ENCODE results near the gene BIRC7. TPM values are rescaled to one million over a fixed set of nuclear protein-coding genes. Genes with fewer than 3 reads are reported as not detected.

The BIRC7 gene
- total RNA-seq, 1 donor from 2014 or later = not detected

DNA sequence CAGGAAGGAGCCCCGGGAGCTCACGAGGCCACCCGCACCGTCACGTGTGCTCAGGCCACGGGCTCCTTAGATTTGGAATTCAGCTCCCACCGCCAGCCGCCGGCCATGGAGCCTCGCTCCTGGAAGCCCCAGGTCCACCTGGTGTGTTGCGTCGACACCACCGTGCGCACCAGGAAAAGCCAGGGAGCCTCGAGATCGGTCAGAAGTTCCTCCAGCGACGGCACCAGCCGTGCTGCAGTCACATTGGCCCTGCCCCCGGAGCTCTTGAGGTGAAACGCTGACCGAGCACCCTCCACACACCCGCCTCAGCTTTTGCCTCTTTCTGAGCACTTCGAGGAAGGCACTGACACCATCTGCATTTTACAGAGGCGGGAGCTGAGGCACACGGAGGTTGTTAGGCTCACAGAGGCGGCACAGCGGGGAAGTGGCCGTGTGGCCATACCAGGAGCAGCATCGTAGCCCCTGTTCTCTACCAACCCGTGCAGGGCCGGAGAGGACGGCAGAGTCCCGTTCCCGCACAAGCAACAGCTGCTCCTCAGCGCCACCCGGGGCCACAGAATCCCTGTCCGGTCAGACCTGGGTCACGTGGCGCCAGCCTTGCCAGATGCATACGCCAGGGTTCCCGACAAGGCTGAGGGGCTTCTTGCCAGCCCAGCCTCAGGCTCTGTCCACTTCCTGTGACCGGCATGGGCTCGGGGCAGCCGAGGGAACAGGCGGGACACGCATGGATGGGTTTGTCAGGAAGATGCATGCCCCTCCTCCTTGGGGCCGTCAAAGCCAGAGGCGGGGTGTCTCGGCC, 11.0 kb downstream of the BIRC7 start:
- no peak for DNase-seq (ENCODE audit: low read depth)

DNA sequence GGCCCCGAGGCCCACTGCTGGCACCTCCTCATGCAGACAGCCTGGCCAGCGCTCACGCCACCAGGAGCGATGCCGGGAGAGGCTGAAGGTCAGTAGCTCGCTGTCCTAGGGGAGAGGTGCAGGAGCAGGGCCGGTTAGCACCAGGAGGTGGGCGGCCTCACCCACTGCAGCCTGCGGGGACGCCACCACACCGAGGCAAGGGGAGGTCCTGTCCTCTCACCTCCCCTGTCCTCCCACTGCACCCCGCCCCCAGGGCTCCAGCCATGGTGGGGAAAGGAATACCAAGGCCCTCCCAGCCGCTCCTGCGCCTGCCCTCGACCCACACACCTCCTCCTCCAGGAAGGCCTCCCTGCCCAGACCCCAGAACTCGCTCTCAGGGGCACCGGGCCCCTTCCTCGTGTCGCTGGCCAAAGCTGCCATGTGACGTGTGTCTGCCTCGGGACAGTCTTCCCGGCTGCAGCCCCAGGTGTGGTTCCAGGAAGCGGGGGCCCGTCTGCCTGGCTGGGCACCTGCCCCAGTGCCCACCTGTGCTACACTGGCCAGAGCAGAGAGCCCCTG, 12.0 kb downstream of the BIRC7 start:
- no peak for DNase-seq (ENCODE audit: low read depth)

DNA sequence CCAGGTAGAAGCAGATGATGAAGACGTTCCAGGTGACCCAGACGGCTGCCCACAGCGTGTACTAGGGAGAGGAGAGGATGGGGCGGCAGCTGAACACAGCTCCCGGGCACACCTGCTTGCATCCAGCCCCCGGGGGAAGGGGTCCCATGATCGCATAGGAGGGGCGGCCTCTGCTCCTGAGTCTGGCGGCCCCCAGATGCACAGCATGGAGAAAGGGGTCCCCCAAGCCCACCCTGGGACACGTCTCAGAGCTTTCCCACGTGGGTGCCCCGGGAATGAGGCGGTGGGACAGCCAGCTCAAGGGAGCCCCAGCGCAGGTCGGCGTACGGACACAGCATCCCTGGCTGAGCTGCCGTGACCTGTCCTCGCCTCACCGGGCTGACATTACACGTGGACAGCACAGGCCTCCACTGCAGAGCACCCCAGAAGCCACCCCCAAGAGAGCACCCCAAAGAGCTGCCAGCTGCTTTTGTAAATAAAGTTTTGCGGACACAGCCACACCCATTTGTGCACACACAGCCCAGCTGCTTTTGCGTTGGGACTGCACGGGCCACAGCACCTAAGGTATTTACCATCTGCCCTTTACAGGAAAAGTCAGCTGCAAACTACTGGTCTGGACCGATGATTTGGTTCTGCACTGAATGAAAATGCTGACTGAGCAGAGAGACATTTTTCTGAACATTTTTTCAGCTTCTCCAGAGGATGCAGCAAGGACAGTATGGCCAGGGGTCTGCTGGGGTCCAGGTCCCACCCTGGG, 13.3 kb downstream of the BIRC7 start:
- DNase-seq (ENCODE audit: low read depth) = no peak

DNA sequence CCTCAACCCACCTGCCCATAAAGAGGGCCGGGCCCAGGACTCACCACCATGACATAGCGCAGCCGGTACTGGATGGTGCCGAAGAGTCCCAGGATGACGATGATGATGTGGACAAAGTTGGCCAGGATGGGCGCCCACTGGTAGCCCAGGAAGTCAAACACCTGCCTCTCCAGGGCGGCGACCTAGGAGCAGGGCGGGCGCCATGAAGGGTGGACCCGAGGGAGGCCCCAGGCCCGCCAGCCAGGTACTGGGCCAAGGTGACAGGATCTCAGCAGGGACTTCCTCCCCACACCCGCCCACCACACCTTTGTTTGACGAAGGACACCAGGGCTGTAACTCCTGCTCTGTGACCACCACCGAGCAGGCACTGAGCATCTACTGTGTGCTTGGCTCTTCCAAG, 14.2 kb downstream of the BIRC7 start:
- DNase-seq (ENCODE audit: low read depth) = no peak

DNA sequence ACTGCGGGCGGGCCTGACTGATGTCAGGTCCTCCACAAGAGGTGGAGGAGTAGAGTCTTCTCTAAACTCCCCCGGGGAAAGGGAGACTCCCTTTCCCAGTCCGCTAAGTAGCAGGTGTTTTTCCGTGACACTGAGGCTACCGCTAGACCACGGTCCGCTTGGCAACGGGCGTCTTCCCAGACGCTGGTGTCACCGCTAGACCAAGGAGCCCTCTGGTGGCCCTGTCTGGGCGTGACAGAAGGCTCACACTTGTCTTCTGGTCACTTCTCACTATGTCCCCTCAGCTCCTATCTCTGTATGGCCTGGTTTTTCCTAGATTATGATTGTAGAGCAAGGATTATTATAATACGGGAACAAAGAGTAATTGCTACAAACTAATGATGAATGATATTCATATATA, 15.6 kb downstream of the BIRC7 start:
- DNase-seq (ENCODE audit: low read depth) = peak; percentile 63

DNA sequence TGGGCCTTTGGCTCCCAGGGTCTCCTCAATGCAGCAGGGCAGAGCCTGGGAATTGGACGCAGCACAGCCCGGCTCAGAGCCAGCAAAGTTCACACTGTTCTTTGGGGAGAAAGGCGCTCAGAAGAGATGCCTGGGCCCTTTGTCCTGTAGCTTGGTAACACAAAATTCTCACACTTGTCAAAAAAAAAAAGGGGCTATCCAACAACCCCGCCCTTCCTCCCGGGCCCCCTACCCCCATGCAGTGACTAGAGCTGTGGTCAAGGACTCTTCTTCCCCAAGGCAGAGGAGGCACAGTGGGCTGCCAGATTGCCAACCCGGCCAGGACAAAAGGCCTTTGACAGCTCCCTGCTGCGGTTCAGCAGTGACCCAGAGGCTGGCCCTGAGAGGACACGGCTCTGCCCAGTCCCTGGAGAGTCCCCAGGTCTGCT, 16.6 kb downstream of the BIRC7 start:
- DNase-seq (ENCODE audit: low read depth) = peak; percentile 36

DNA sequence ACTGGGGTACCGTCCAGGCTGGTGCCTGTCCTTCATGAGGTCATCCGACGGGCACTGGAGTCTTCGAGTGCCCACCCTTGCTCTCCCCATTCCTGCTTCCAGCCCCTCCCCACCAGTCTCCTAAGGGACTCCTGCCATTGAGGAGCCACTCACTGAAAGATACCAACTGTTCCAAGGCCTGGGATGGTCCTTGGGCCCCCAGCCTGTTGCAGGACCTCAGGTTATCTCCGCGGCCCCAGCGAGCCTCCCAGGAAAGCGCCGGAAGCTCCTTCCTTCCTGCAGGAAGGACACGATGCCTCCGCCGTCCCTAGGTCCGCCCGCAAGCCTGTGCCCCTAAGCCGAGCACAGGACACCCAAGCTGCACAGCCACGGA, 17.3 kb downstream of the BIRC7 start:
- DNase-seq (ENCODE audit: low read depth) = no peak

DNA sequence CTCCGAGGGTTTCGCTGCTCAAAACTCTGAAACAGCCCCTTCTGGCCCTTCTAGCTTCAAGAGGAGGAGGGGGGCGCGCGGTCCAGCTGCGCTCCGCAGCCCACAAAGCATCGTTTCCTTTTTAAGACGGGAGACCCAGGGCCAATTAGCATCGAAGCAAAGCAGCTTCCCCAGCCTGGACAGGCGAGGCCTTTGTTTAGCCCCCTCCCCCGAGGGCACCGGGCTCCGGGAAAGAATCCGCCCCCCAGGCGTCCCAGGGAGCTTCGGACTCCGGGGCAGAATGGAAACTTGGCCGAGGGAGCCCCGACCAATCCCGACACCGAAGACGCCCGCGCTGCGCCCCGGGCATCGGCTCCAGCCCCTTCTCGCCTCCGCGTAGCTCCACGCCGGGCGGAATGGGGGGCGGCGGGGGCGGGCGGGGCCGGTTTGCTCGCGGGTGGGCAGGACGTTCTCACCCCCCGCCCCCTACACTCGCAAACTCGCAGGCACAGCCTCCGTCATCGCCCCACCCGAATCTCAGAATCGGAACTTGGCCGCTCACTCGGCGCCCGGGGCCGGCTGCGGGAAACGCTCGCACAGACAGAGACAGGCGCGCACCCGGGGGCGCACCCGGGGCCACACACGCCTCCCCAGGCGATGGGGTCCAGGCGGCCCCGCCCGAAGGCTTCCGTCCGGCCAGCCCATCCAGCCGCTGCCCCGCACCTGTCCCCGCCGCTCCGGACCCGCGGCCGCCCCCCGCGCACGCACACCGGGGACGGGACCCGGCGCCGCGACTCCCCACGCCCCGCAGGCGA, 17.9 kb downstream of the BIRC7 start:
- DNase-seq (ENCODE audit: low read depth) = no peak

DNA sequence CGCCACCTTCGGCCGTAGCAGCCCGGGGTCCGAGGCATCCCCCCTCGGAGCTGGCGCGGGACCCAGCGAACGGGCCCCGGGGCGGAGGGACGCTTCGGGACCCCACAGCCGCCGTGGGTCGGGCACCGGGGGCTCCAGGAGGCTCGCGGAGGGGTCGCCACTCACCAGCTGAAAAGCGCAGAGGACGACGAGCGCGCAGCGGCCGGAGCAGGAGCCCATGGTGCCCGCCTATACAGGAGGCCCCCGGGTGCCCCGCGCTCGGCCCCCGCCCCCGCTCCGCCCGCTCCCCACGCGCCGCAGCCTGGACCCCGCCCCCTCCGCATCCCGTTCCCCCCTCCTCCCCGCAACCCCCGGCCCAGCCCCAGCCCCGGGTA, 18.5 kb downstream of the BIRC7 start, which contains the start of gene NKAIN4:
TSS of gene NKAIN4 (minus strand) at position 232 of the 374 bp plus-strand sequence. CDS start at position 219, 13 bp downstream.
- no peak for DNase-seq (ENCODE audit: low read depth)

DNA sequence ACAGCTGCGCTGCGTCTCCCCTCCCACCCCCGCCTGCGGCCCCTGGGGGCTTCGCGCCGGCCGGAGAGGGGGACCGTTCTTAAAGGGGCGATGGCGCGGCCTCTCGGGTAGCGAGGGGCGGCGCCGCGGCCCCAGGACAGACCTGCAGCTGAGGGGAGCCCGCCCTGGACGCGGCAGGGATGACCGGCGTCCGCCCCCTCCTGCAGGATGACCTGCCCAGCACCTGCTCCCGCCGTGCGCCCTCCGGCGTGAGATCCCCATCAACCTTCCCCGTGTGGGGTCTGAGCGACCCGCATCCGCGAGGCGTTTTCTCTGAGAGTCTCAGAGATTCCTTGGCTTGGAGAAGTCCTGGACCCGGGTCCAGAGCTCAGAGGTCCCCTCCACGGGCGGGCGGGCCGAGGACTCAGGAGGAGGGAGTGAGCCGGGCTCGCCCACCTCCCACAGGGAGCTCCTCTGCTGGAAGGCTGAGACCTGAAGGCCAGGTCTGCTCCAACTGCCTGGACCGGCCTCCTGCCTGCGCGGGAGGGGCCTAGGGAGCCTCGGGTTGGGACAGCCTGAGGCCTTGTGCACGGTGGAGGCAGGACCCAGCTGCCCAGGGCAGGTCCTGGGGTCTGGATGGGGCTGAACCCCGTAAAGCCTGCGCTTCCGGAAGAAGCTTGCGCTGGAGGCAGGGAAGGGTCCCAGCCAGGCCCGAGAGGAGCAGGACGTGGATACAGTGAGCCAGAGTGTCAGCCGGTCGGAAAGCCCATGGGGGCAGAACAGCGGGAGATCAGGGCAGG, 19.1 kb downstream of the BIRC7 start:
- no peak for DNase-seq (ENCODE audit: low read depth)

DNA sequence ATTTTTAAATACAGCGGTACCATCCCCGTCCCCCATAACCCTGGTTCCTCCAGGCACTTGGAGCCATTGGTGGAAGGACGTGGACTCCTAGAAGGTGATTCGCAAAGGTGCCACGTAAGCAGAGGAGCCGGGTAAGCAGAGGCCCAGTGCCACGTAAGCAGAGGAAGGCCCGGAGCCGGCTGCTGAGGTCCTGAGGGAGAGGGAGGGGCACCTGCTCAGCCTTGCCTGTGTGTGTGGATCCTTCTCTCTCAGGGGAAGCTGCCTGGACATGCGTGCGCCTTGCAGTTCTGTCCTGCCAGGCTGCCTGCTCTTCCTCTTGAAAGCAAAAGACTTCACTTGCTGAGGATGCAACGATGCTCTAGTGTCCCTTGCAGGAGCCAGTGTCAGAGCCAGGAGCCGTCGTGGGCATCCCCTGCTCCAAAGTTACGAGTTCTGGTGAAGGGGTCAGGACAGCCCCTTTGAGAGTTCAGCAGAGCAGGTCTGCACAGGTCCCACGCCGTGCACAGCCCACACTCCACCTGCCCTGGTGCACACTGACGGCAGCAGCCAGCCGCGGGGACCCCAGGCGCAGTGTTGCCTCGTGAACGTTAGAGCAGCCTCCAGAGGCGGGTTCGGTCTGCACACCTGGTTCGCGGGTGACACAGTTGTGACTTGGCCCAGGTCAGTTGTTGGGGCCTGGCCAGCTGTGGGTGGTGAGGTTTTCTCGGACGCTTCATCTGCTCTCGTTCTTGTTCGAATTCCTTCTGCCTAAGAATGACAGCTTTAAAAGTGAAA, 20.4 kb downstream of the BIRC7 start:
- no peak for DNase-seq (ENCODE audit: low read depth)

DNA sequence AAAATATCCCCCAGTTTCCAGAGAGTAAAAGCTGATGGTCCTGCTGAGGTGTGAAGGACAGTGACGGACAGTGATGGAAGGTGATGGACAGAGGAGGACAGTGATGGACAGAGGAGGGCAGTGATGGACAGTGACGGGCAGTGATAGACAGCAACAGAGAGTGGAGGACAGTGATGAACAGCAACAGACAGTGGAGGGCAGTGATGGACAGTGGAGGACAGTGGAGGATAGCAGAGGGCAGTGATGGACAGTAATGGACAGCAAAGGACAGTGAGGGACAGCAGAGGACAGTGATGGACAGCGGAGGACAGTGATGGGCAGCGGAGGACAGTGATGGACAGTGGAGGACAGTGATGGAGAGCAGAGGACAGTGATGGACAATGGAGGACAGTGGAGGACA, 21.2 kb downstream of the BIRC7 start:
- DNase-seq (ENCODE audit: low read depth) = no peak

DNA sequence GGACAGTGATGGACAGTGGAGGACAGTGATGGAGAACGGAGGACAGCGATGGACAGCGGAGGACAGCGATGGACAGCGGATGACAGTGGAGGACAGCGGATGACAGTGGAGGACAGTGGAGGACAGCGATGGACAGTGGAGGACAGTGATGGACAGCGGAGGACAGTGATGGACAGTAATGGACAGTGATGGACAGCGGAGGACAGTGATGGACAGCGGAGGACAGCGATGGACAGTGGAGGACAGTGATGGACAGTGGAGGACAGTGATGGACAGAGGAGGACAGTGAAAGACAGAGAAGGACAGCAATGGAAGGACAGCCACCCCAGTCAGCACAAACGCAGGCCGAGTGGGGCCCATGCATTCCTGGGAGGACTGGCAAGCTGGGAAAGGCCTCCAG, 21.9 kb downstream of the BIRC7 start:
- DNase-seq (ENCODE audit: low read depth) = no peak

DNA sequence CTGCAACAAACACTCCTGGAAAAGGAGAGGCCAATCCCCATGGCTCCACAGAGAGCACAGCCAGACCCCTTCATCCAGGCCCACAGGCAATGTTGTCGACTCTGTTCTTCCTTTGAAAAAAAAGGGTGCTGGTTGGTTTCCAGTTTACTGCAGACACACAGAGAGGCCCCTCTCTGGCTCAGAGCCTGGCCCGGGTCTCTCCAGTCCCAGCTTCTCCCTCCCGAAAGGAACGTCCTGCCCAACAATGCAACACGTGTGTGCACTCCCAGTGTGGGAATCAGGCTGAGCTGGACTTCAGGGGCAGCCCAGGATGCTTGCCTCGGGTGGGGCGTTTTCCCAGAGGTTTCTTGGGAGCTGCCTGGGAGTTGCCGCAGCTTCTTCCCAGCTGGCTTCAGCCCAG, 23.1 kb downstream of the BIRC7 start:
- no peak for DNase-seq (ENCODE audit: low read depth)

DNA sequence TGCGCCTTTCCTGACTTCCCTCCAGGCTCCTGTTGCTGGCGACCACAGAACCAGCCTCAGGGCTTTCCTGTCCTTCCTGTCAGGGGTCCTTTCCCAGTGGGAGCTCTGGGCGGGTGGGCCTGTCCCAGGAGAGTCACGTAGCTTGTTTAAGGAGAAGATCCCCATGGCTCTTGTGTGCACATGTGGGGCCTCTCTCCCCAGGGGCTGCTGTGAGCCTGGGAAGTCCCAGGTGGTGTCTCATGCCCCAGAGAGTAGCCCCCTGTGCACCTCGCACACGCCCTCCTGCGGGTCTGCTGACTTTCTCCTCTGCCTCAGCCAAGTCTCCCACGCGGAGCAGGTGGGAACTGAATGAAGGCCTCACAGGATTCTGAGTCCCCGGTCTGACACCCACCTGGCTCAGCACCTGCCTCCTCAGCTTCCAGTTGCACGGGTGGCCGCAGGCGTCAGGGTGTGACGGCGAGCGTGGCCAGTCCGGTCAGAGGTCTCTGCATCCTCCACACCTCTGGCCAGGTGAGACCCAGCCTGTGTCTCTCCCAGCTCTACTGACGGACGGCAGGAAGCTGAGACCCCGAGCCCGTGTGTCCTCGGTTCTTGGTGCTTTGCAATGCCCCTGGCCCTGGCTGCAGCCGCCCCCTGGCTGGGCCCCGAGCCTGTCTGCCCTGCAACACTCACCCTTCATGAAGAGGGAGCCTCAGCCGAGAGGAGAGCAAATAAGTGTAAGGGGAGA, 24.2 kb downstream of the BIRC7 start:
- DNase-seq (ENCODE audit: low read depth) = no peak

DNA sequence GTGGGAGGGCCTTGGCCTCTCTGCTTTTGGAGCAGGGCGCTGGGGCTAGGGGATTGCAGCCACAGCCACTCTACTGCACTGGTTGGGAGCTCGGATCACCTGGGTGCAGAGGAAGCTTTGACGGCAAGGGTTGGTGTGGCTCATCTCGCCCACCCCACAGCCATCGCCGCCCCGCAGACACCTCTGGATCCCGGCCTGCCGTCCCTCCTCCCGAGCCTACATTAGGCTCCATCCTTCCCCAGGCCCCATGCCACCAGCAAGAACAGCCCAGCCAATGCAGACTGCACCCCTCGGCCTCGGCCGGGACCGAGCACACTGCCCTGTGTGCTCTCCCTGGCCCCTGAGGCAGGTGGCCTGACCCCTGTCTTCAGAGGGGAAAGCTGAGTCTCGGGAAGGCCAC, 24.8 kb downstream of the BIRC7 start:
- no peak for DNase-seq (ENCODE audit: low read depth)

DNA sequence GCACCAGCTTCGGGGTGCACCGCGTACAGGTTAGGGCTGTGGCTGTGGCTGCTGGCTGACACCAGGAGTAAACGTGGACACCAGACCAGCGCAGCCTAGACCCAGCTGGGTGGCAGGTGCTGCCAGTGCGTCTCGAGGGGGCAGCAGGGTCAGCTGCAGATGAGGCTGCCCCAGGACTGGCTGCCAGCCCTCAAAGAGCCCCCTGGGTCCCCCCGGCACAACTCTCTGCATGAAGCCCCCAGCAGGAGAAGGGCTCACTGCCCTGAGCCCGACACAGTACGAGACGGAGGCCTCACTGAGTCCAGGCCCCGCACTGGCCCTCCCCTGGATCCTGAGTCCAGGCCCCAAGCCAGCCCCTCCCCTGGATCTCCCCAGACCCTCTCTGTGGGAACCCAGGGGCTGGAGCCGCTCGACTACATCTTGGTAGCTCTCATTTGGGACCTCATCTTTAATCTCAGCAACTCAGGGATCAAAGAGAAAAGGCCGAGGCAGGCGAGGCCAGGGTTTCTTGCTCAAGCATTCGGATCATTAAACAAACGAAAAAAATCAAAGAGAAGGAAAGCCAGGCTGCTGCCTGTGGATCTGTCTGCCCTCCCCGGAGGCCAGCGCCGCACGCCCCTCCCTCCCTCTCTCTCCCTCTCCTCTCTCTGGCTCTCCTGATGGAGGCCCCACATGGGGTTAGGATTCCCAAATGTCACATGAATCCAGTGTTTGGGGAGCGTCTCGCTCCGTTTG, 25.5 kb downstream of the BIRC7 start:
- no peak for DNase-seq (ENCODE audit: low read depth)

DNA sequence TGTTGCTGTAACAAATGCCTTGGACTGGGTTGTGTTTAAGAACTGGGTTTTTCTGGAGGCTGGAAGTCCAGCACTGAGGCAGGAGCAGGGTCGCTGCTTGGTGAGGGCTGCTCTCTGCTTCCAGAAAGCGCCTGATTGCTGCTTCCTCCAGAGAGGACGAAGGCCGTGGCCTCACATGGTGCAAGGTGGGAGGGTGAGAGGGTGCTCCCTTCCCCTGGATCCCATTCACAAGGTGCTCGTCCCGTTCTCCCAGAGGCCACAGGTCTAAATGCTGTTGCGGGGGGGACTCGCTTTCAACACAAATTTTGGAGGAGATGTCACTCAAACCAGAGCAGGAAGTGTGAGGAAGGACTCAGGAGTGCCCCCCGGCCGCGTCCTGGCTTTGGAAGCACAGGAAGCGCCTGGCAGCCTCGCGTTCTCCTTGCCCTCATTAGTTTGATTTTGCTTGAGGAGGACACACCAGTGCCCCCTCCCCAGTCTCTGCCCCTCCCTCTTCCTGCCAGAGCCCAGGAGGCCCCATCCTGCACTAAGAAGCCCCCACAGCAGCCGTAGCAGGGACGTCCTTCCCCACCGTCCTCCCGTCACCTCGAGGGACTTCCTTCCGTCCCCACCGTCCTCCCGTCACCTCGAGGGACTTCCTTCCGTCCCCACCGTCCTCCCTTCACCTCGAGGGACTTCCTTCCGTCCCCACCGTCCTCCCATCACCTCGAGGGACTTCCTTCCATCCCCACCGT, 26.3 kb downstream of the BIRC7 start:
- DNase-seq (ENCODE audit: low read depth) = no peak
